GM19193 (cell line): ENCODE data around the gene CTRB1.

ENCODE experiments used
- POLR2A ChIP-seq: IDR thresholded peaks from 4 replicates; pipeline ENCODE4 v1.6.1; 2011; ENCODE audit not compliant: insufficient read depth, insufficient read length; ENCODE audit errors: extremely low read depth

CTRB1 gene

GRCh38 chr16:75246504-75247205 is 27.9 kb downstream of the CTRB1 start:
- no peak for TF ChIP-seq POLR2A

DNA sequence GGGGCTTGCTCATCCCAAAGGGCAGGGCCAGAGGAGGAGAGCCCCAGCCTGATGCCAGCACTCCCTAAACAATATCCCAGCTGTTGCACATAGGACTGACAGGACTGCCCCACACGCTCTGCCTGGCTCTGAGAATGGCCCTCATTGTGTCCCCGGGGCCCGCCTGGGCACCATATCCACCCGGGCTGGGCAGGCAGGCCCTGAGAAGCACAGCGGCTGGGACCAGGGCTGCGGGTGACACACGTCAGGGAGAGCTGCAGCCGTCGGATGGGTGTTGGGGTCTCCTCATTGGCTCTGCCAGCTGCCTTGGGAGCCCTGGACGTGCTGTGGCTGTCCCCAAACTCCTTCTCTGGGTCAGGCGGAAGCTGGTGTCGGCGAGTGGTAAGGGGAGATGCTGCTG is 28.5 kb downstream of the CTRB1 start:
- TF ChIP-seq POLR2A, result no peak

GRCh38 chr16:75248142-75248535 is 29.4 kb downstream of the CTRB1 start:
- no peak for TF ChIP-seq POLR2A

GRCh38 chr16:75248536-75249380 is 30.0 kb downstream of the CTRB1 start:
- TF ChIP-seq POLR2A, result no peak

DNA sequence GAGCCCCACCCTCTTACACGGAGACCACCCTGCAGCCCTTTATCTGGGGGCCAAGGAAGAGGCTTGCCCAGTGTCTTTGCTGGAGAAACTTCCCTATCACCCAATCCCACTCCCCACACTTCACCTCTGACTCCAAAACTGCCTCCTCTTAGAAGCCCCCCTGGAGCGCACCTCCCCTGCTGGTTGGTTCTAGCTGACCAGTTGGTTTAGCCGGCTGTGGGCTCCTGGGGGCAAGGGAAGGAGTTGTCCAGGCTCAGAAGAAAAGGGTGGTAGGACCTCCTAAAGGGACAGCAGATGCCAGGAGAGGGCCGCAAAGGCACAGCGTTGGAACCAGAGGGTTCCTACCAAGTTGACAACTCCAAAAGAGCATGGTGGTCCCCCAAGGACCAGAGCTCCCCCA is 30.7 kb downstream of the CTRB1 start:
- TF ChIP-seq POLR2A, result no peak

GRCh38 chr16:75250089-75250808 is 31.5 kb downstream of the CTRB1 start:
- TF ChIP-seq POLR2A, result no peak

DNA sequence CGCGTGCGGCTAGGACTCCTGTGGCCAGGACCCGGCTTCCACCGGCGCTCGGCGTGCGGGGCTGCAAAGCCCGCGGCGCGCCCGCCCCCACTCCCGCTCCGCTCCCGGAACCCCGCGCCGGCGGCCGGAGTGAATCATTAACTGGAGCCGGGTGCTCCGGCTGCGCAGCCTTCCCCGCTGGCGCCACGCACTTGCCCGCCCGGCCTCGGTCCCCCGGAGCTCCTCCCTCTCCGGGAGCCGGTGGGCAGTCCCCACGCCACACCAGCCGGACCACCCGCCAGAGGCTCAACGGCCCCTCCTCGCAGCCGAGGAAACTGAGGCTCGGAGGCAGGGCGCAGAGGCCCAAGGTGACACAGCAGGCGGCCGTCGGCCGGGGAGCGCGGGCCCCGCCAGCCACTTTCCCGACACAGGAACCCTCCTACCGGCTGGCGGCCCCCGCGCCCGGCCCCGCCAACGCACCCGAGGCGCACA is 32.1 kb downstream of the CTRB1 start:
- TF ChIP-seq POLR2A, result no peak

DNA sequence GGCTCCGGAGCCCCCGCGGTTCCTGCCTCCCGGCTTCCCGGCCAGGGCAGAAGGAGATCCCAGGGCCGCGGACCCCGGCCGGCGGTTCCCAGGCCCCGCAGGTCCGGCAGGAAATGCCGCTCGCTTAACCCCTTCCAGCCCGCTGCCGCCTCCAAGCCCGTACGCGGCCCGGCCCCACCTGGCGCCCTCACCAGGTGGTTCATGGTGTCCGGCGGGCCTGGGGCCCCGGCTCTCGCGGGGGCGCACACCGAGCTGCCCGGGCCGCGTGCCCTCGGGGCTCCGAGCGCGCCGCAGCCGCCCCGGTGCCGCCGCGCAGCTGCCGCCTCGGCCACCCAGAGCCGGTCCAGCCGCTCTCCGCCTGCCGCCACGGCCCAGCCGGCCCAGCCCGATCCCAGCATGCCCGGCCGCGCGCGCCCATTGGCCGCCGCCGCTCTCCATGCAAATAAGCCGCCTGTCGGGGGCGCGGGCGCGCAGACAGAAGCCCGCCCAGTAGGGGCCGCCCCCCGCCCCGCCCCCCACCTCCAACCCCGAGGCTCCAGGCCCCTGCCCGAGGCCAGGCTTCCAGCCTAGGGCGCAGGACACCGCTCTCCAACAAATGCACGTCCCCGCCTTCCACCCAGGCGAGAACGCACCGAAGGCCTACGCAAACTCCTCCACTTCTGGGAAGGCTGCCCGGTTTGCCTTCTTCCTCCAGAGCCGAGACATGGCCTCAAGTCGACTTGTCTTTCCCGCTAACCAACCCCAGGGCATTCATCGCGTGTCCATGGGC is 32.7 kb downstream of the CTRB1 start, which contains the start of gene BCAR1:
Gene BCAR1 (minus strand): TSS at position 345 of the 769 bp plus-strand sequence. CDS start 142 bp downstream, at position 203.
- peak; percentile 73 for TF ChIP-seq POLR2A

DNA sequence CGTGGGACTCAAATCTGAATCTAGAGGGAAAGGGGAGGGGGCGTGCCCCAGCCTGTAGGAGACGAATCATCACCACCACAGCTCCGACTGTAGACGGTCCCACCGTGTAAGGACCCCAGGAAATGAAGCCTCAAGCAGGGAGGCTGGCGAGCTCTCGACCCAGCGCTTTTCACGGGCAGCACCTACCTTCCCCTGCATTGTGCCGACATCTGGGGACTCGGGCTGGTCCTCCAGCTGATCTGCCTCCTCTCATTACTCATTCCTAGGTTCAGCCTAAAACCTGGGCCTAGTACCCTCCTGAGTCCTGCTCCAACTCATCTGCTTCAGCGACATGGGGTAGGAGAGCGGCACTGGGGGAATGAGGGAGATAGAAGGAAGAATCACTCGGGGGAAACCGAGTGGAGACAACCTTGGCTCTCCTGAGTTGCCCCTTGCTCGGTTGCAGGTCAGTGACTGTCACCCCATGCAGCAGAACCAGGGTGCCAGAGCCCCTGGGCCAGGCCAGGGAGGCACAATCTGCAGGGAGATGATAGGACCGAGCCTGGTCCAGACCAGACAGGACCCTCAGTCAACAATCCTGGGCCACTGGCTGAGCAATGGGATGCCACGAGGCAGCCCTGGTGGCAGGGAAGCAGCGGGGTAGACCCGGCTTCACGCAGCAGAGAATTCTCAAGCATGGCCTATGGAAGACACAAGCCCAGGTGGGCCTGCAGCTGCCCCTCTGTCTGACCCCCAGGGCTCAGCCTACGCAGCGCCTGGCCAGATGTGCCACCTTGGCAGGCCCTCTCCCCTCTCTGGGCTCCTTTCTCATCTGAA is 33.5 kb downstream of the CTRB1 start:
- TF ChIP-seq POLR2A, result no peak

- no peak for TF ChIP-seq POLR2A
Measured at GRCh38 chr16:75252946-75253911, 34.4 kb downstream of the CTRB1 start.

GRCh38 chr16:75254359-75254837 is 35.6 kb downstream of the CTRB1 start:
- TF ChIP-seq POLR2A, result no peak

GRCh38 chr16:75256059-75256571 is 37.3 kb downstream of the CTRB1 start:
- no peak for TF ChIP-seq POLR2A
